Peyer's patch (tissue), 4 donors: ENCODE measurements around the gene FAM110D.
A peak's percentile ranks its signal among the peaks of the same experiment; 100 is the strongest.

Source experiments
- CTCF ChIP-seq, 6 experiments: fragments of 450-650 bp in 4 of 6; fragments of 200-600 bp in 2 of 6; sonication (generic) in 1 of 6; IDR thresholded peaks; one replicate each; pipeline ENCODE4 v1.5.1; 2017 to 2019; ENCODE audit warnings: antibody characterized with exemption in 6 of 6, mild to moderate bottlenecking in 3 of 6, moderate library complexity in 1 of 6
- POLR2A ChIP-seq, 2 donors: fragments of 450-650 bp; IDR thresholded peaks; one replicate each; pipeline ENCODE4 v1.5.1; 2017; ENCODE audit warnings: antibody characterized with exemption in 2 of 2, mild to moderate bottlenecking in 2 of 2, moderate library complexity in 2 of 2

- peak in 1 of 6 experiments; percentile 4 for TF ChIP-seq CTCF (IDR thresholded peaks at IDR 0.05)
- TF ChIP-seq POLR2A (IDR thresholded peaks at IDR 0.05) = peak; percentile 44 to 62
These were observed 47.9 kb upstream of the FAM110D start for GRCh38 chr1:26110731-26111529.
